GM23338 (cell line): ENCODE data around the gene NPAS3. TPM values are rescaled to one million over a fixed set of nuclear protein-coding genes. Genes with fewer than 3 reads are reported as not detected.

Experiments used
- ATAC-seq: fragments of 200-7000 bp; cut with Tn5 transposase; 3 replicates; pipeline ENCODE4 v1.9.1; 2020
- DNase-seq: peaks from one replicate; pipeline ENCODE4 v3.0.0-alpha.2; 2015; ENCODE audit warnings: low spot score
- H2AFZ ChIP-seq: fragments of 200-600 bp; sonication (generic); 2 replicates; pipeline ENCODE4 v1.8.0; 2016; ENCODE audit warnings: antibody characterized with exemption, mild to moderate bottlenecking, moderate library complexity
- H3F3A ChIP-seq: fragments of 200-600 bp; sonication (generic); replicated peaks from 2 replicates; pipeline ENCODE4 v1.8.0; 2017; ENCODE audit warnings: antibody characterized with exemption, mixed run types, low read depth
- H3K27ac ChIP-seq: fragments of 200-600 bp; sonication (generic); 2 replicates; pipeline ENCODE4 v1.6.1; 2016; ENCODE audit warnings: low read depth
- H3K27me3 ChIP-seq: fragments of 200-600 bp; sonication (generic); 2 replicates; pipeline ENCODE4 v1.8.0; 2016; ENCODE audit warnings: mild to moderate bottlenecking, mixed run types, moderate library complexity; ENCODE audit not compliant: insufficient read depth
- H3K36me3 ChIP-seq: fragments of 200-600 bp; sonication (generic); 2 replicates; pipeline ENCODE4 v1.8.0; 2016; ENCODE audit warnings: mild to moderate bottlenecking; ENCODE audit not compliant: insufficient read depth
- H3K4me1 ChIP-seq: fragments of 200-600 bp; sonication (generic); 2 replicates; pipeline ENCODE4 v1.8.0; 2016; ENCODE audit warnings: mild to moderate bottlenecking, moderate library complexity; ENCODE audit not compliant: insufficient read depth
- H3K4me2 ChIP-seq: fragments of 200-600 bp; sonication (generic); 2 replicates; pipeline ENCODE4 v1.7.1; 2017; ENCODE audit warnings: mixed run types
- H3K4me3 ChIP-seq: fragments of 200-600 bp; sonication (generic); 2 replicates; pipeline ENCODE4 v1.6.1; 2016; ENCODE audit warnings: mixed run types
- H3K79me2 ChIP-seq: fragments of 200-600 bp; sonication (generic); replicated peaks from 2 replicates; pipeline ENCODE4 v1.8.0; 2017; ENCODE audit warnings: mild to moderate bottlenecking; ENCODE audit not compliant: insufficient read depth
- H3K9me2 ChIP-seq: fragments of 200-600 bp; sonication (generic); 2 replicates; pipeline ENCODE4 v1.8.0; 2017; ENCODE audit not compliant: insufficient read depth
- H4K20me1 ChIP-seq: fragments of 200-600 bp; sonication (generic); replicated peaks from 2 replicates; pipeline ENCODE4 v1.8.0; 2017; ENCODE audit warnings: mild to moderate bottlenecking; ENCODE audit not compliant: insufficient read depth
- H3K27ac Mint-ChIP-seq: 2 replicates; pipeline ENCODE4 v1.8.0; 2020; ENCODE audit warnings: inconsistent platforms, mild to moderate bottlenecking, moderate library complexity, mixed read lengths
- H3K27me3 Mint-ChIP-seq: 3 replicates; pipeline ENCODE4 v1.8.0; 2022; ENCODE audit warnings: low read depth, mild to moderate bottlenecking, moderate library complexity, mixed read lengths, inconsistent platforms; ENCODE audit not compliant: insufficient read depth, poor library complexity
- H3K36me3 Mint-ChIP-seq: 3 replicates; pipeline ENCODE4 v1.8.0; 2021; ENCODE audit warnings: low read depth, mild to moderate bottlenecking, inconsistent platforms, moderate library complexity, mixed read lengths
- H3K4me1 Mint-ChIP-seq: 3 replicates; pipeline ENCODE4 v1.8.0; 2020; ENCODE audit warnings: mild to moderate bottlenecking, inconsistent platforms, mixed read lengths
- H3K4me3 Mint-ChIP-seq: 3 replicates; pipeline ENCODE4 v1.8.0; 2021; ENCODE audit warnings: moderate library complexity, mild to moderate bottlenecking, inconsistent platforms, mixed read lengths
- H3K9me3 Mint-ChIP-seq: 3 replicates; pipeline ENCODE4 v1.8.0; 2020; ENCODE audit warnings: moderate library complexity, mild to moderate bottlenecking, inconsistent platforms, mixed read lengths
- CREB1 ChIP-seq: fragments of 250-450 bp; sonication (Bioruptor Pico); IDR thresholded peaks from 2 replicates; pipeline ENCODE4 v1.5.0; 2020; ENCODE audit warnings: low read depth, mild to moderate bottlenecking, moderate library complexity
- EZH2 ChIP-seq: fragments of 200-600 bp; sonication (generic); IDR thresholded peaks from one replicate; pipeline ENCODE4 v1.8.0; 2017; ENCODE audit warnings: antibody characterized with exemption, mild to moderate bottlenecking, low read depth; ENCODE audit not compliant: unreplicated experiment
- EZH2phosphoT487 ChIP-seq: fragments of 200-600 bp; sonication (generic); IDR thresholded peaks from one replicate; pipeline ENCODE4 v1.8.1; 2018; ENCODE audit warnings: antibody characterized with exemption; ENCODE audit not compliant: unreplicated experiment
- NANOG ChIP-seq: IDR thresholded peaks from 2 replicates; pipeline ENCODE4 v1.6.1; 2016; ENCODE audit warnings: antibody characterized with exemption, borderline replicate concordance
- POLR2AphosphoS5 ChIP-seq: IDR thresholded peaks from 2 replicates; pipeline ENCODE4 v1.6.1; 2016; ENCODE audit warnings: antibody characterized with exemption, low read depth
- STAT1 ChIP-seq: IDR thresholded peaks from one replicate; pipeline ENCODE4 v1.6.1; 2016; ENCODE audit warnings: antibody characterized with exemption; ENCODE audit not compliant: unreplicated experiment
- ZNF114 ChIP-seq: fragments of 250-450 bp; sonication (Bioruptor Pico); IDR thresholded peaks from 2 replicates; pipeline ENCODE4 v1.5.0; 2020; ENCODE audit warnings: mild to moderate bottlenecking, moderate library complexity
- ZNF331 ChIP-seq: fragments of 250-450 bp; sonication (Bioruptor Pico); IDR thresholded peaks from 2 replicates; pipeline ENCODE4 v1.5.0; 2020; ENCODE audit warnings: low read depth, mild to moderate bottlenecking, moderate library complexity
- polyA plus RNA-seq: library from polyadenylated mRNA; unstranded; fragments of >200 nt; fragmentation: Nextera tagmentation; extraction: Ambion mirVana; gene quantifications from 2 replicates; pipeline ENCODE4 v1.2.1, GENCODE V29; 2016
- total RNA-seq: library from RNA; depleted of rRNA; stranded (reverse); fragments of >200 nt; shearing (Covaris generic); gene quantifications from 2 replicates; pipeline ENCODE4 v1.2.3, GENCODE V29; 2014
- TF ChIP-seq, protein P1 (sequence below), 2 experiments: fragments of 200-600 bp in 1 of 2; sonication (generic) in 1 of 2; conservative IDR thresholded peaks; 2 replicates each; pipeline versions ENCODE4 v1.5.1 to v1.6.1; 2016 to 2017; ENCODE audit warnings: antibody characterized with exemption in 2 of 2, low read depth in 2 of 2, mild to moderate bottlenecking in 2 of 2, moderate library complexity in 1 of 2
- TF ChIP-seq, protein P2 (sequence below): IDR thresholded peaks from 2 replicates; pipeline ENCODE4 v1.6.1; 2016; ENCODE audit warnings: antibody characterized with exemption
- TF ChIP-seq, protein P3 (sequence below): IDR thresholded peaks from one replicate; pipeline ENCODE4 v1.6.1; 2018; ENCODE audit warnings: antibody characterized with exemption; ENCODE audit not compliant: unreplicated experiment

NPAS3 gene
- total and polyA plus RNA-seq, 2 experiments from 2014 or later: 0.17 to 0.19 TPM

DNA sequence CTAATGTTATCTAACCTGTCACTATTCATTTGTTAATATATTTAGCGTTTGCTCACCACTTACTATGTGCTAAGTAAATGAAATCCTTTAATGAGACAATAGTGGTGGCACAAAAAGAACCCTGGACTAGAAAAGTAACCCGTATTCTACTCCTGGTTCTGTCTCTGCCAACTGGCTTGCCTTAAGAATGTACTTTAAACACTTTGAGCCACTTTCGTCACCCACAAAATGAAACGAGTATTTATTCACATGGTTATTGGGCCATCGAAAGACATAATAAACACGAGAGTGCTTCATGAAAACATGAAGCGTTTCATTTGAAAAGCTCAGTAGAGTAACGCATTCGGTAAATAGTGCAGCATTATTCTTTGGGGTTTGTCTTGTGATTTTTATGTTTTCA lies 757.5 kb downstream of the NPAS3 start:
- H3K36me3 ChIP-seq: no peaks in the 10 kb centered on the region
- H3K4me1 ChIP-seq: no peaks in the 10 kb centered on the region
- no peaks in the 10 kb centered on the region for H3K27me3 ChIP-seq
- H2AFZ ChIP-seq: no peak overlapping the region
- no peaks in the 10 kb centered on the region for H3K9me2 ChIP-seq
- no peaks in the 10 kb centered on the region for H3K27me3 Mint-ChIP-seq
- H3K4me2 ChIP-seq: no peak overlapping the region
- H3F3A ChIP-seq: no peaks in the 10 kb centered on the region
- H3K27ac ChIP-seq: no peak overlapping the region
- H3K27ac Mint-ChIP-seq: no peak overlapping the region
- no peak overlapping the region for H3K4me3 Mint-ChIP-seq
- H3K4me3 ChIP-seq: no peak overlapping the region
- no peaks in the 10 kb centered on the region for H3K9me3 Mint-ChIP-seq
- H3K36me3 Mint-ChIP-seq: no peaks in the 10 kb centered on the region
- DNase-seq: no peak
- no peak for ATAC-seq
- H4K20me1 ChIP-seq: no peaks in the 10 kb centered on the region
- H3K79me2 ChIP-seq: no peaks in the 10 kb centered on the region
- peaks cover 6% of the 10 kb centered on the region; the same call in 2 of the 3 replicates for H3K4me1 Mint-ChIP-seq
- TF ChIP-seq CREB1 (CRISPR knock-in tag) (no peak), ZNF331 (CRISPR knock-in tag) (no peak), EZH2 (no peak), STAT1 (no peak), EZH2phosphoT487 (no peak), ZNF114 (CRISPR knock-in tag) (no peak), NANOG (no peak), POLR2AphosphoS5 (no peak)
- TF ChIP-seq, protein P1, sequence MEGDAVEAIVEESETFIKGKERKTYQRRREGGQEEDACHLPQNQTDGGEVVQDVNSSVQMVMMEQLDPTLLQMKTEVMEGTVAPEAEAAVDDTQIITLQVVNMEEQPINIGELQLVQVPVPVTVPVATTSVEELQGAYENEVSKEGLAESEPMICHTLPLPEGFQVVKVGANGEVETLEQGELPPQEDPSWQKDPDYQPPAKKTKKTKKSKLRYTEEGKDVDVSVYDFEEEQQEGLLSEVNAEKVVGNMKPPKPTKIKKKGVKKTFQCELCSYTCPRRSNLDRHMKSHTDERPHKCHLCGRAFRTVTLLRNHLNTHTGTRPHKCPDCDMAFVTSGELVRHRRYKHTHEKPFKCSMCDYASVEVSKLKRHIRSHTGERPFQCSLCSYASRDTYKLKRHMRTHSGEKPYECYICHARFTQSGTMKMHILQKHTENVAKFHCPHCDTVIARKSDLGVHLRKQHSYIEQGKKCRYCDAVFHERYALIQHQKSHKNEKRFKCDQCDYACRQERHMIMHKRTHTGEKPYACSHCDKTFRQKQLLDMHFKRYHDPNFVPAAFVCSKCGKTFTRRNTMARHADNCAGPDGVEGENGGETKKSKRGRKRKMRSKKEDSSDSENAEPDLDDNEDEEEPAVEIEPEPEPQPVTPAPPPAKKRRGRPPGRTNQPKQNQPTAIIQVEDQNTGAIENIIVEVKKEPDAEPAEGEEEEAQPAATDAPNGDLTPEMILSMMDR (conservative IDR thresholded peaks at IDR 0.05; ENCODE audit: low read depth in 2 of 2): no peak
- TF ChIP-seq, protein P2, sequence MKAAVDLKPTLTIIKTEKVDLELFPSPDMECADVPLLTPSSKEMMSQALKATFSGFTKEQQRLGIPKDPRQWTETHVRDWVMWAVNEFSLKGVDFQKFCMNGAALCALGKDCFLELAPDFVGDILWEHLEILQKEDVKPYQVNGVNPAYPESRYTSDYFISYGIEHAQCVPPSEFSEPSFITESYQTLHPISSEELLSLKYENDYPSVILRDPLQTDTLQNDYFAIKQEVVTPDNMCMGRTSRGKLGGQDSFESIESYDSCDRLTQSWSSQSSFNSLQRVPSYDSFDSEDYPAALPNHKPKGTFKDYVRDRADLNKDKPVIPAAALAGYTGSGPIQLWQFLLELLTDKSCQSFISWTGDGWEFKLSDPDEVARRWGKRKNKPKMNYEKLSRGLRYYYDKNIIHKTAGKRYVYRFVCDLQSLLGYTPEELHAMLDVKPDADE: no peak
- TF ChIP-seq, protein P3, sequence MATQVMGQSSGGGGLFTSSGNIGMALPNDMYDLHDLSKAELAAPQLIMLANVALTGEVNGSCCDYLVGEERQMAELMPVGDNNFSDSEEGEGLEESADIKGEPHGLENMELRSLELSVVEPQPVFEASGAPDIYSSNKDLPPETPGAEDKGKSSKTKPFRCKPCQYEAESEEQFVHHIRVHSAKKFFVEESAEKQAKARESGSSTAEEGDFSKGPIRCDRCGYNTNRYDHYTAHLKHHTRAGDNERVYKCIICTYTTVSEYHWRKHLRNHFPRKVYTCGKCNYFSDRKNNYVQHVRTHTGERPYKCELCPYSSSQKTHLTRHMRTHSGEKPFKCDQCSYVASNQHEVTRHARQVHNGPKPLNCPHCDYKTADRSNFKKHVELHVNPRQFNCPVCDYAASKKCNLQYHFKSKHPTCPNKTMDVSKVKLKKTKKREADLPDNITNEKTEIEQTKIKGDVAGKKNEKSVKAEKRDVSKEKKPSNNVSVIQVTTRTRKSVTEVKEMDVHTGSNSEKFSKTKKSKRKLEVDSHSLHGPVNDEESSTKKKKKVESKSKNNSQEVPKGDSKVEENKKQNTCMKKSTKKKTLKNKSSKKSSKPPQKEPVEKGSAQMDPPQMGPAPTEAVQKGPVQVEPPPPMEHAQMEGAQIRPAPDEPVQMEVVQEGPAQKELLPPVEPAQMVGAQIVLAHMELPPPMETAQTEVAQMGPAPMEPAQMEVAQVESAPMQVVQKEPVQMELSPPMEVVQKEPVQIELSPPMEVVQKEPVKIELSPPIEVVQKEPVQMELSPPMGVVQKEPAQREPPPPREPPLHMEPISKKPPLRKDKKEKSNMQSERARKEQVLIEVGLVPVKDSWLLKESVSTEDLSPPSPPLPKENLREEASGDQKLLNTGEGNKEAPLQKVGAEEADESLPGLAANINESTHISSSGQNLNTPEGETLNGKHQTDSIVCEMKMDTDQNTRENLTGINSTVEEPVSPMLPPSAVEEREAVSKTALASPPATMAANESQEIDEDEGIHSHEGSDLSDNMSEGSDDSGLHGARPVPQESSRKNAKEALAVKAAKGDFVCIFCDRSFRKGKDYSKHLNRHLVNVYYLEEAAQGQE: no peak
